Endometrium (tissue), 2 donors: Measurements from ENCODE around the gene SH3GL1.

Source experiments
- FAIRE-seq: peaks from 2 replicates; lab custom pipeline; 2012; peaks lifted over from hg19 to GRCh38; lab: Jason Lieb, UNC
- donor health status: control.
- donor health status: control.

SH3GL1 gene

GRCh38 chr19:4396949-4397783, 3.2 kb downstream of the SH3GL1 start:
- FAIRE-seq, result no peak

- no peak for FAIRE-seq
Measured at GRCh38 chr19:4393947-4394590, 6.3 kb downstream of the SH3GL1 start.

GRCh38 chr19:4391701-4392483, 8.5 kb downstream of the SH3GL1 start:
- FAIRE-seq, result no peak

GRCh38 chr19:4391306-4391693, 9.0 kb downstream of the SH3GL1 start:
- FAIRE-seq, result no peak

GRCh38 chr19:4390567-4391305, 9.6 kb downstream of the SH3GL1 start:
- no peak for FAIRE-seq

- no peak for FAIRE-seq
Measured at GRCh38 chr19:4390017-4390566, 10.3 kb downstream of the SH3GL1 start.

GRCh38 chr19:4389511-4390016, 10.8 kb downstream of the SH3GL1 start:
- FAIRE-seq, result no peak

- no peak for FAIRE-seq
Measured at GRCh38 chr19:4389064-4389375, 11.3 kb downstream of the SH3GL1 start.

GRCh38 chr19:4388337-4389063, 11.8 kb downstream of the SH3GL1 start:
- FAIRE-seq, result no peak

- no peak for FAIRE-seq
Measured at GRCh38 chr19:4386041-4386782, 14.1 kb downstream of the SH3GL1 start.

- FAIRE-seq, result no peak
Measured at GRCh38 chr19:4385291-4386040, 14.9 kb downstream of the SH3GL1 start.

GRCh38 chr19:4380254-4380727, 20.1 kb downstream of the SH3GL1 start:
- FAIRE-seq, result no peak

- FAIRE-seq, result no peak
Measured at GRCh38 chr19:4379383-4380253, 20.7 kb downstream of the SH3GL1 start.

GRCh38 chr19:4378886-4379285, 21.5 kb downstream of the SH3GL1 start:
- no peak for FAIRE-seq

GRCh38 chr19:4376991-4377781, 23.2 kb downstream of the SH3GL1 start:
- no peak for FAIRE-seq

GRCh38 chr19:4376671-4376990, 23.7 kb downstream of the SH3GL1 start:
- no peak for FAIRE-seq

GRCh38 chr19:4376028-4376670, 24.2 kb downstream of the SH3GL1 start:
- no peak for FAIRE-seq
